Measurements from ENCODE around the gene LINC01488. TPM values are rescaled to one million over a fixed set of nuclear protein-coding genes. Genes with fewer than 3 reads are reported as not detected.

The LINC01488 gene
- total RNA-seq, 2 donors from 2014 or later: not detected

DNA sequence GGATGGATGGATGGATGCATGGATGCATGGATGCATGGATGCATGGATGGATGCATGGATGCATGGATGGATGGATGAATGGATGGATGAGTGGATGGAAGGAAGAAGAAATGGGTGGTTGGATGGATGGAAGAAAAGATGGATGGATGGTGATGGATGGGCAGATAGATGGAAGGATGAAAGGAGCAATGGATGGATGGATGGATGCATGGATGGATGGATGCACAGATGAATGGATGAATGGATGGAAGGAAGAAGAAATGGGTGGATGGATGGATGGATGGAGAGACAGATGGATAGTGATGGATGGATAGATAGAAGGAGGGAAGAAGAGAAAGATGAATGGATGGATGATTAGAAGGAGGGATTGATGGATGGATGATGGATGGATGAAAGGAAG lies 30.2 kb upstream of the LINC01488 start:
- peaks cover 12 to 21% of the 10 kb centered on the region in 2 donors for H3K4me1 ChIP-seq (ENCODE audit: control insufficient read depth in 1 of 2, low read depth in 2 of 2)
- TF ChIP-seq CTCF (IDR thresholded peaks at IDR 0.05): no peak
- ATAC-seq (ENCODE audit: insufficient number of reproducible peaks, low FRiP score, low read depth): no peak
- no peaks in the 10 kb centered on the region for H3K36me3 ChIP-seq
- no peaks in the 10 kb centered on the region for H3K9me3 ChIP-seq
- H3K27ac ChIP-seq: no peak overlapping the region
- H3K27me3 ChIP-seq (replicated peaks; ENCODE audit: insufficient read depth): no peaks in the 10 kb centered on the region
- DNase-seq (ENCODE audit: low spot score): no peak
- no peak overlapping the region for H3K4me3 ChIP-seq

- Histone ChIP-seq H3K4me3 (no peak overlapping the region), H3K27me3 (replicated peaks; ENCODE audit: insufficient read depth) (no peaks in the 10 kb centered on the region), H3K4me1 (ENCODE audit: control insufficient read depth in 1 of 2, low read depth in 2 of 2) (peaks cover 12 to 21% of the 10 kb centered on the region in 2 donors), H3K27ac (no peak overlapping the region), H3K36me3 (no peaks in the 10 kb centered on the region), H3K9me3 (no peaks in the 10 kb centered on the region)
- TF ChIP-seq CTCF (IDR thresholded peaks at IDR 0.05): no peak
- ATAC-seq (ENCODE audit: insufficient number of reproducible peaks, low FRiP score, low read depth) (no peak), DNase-seq (ENCODE audit: low spot score) (no peak)
Observed at GRCh38 chr11:69452206-69452987, 29.1 kb upstream of the LINC01488 start.

DNA sequence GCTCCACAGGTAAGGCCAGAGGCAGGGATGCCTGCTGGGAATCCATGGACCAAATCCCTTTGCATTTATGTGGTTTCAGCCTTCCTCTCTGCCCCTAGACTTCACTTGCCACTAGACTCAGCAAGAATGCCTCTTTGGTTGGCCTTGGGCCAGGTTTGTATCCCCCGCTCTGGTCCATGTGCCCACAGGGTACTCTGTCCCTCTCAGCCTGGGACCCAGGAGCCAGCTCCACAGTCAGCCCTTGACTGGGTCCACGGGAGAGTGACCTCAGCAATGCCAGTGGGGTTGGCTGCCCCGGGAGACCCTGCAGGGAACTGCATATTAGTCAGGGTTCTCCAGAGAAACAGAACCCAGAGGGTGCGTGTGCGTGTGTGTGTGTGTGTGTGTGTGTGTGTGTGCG lies 28.3 kb upstream of the LINC01488 start:
- Histone ChIP-seq H3K27me3 (replicated peaks; ENCODE audit: insufficient read depth) (no peaks in the 10 kb centered on the region), H3K4me3 (no peak overlapping the region), H3K4me1 (ENCODE audit: control insufficient read depth in 1 of 2, low read depth in 2 of 2) (peaks cover 12 to 21% of the 10 kb centered on the region in 2 donors), H3K9me3 (no peaks in the 10 kb centered on the region), H3K36me3 (no peaks in the 10 kb centered on the region), H3K27ac (no peak overlapping the region)
- TF ChIP-seq CTCF (IDR thresholded peaks at IDR 0.05): no peak
- ATAC-seq (ENCODE audit: insufficient number of reproducible peaks, low FRiP score, low read depth) (no peak), DNase-seq (ENCODE audit: low spot score) (no peak)

DNA sequence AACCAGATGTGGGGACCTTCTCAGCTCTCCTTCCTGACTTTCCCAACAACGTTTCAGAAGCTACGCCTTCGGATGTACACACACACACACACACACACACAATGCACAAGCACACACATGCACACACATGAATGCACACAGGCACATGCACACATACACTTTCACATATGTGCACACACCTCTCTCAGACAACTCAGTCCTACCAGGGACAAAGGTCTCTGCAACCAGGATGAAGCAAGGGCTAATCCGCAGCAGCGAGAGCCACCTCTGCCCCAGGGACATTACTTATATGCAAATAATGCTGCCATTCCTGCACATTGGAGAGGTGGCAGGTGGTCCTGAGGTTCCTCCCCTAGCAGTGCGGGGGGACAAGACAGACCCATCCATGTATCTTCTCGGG lies 27.4 kb upstream of the LINC01488 start:
- Histone ChIP-seq H3K27ac (no peak overlapping the region), H3K4me3 (no peak overlapping the region), H3K27me3 (replicated peaks; ENCODE audit: insufficient read depth) (no peaks in the 10 kb centered on the region), H3K4me1 (ENCODE audit: control insufficient read depth in 1 of 2, low read depth in 2 of 2) (peaks cover 12 to 16% of the 10 kb centered on the region in 2 donors), H3K36me3 (no peaks in the 10 kb centered on the region), H3K9me3 (no peaks in the 10 kb centered on the region)
- TF ChIP-seq CTCF (IDR thresholded peaks at IDR 0.05): no peak
- ATAC-seq (ENCODE audit: insufficient number of reproducible peaks, low FRiP score, low read depth): no peak
- no peak for DNase-seq (ENCODE audit: low spot score)

DNA sequence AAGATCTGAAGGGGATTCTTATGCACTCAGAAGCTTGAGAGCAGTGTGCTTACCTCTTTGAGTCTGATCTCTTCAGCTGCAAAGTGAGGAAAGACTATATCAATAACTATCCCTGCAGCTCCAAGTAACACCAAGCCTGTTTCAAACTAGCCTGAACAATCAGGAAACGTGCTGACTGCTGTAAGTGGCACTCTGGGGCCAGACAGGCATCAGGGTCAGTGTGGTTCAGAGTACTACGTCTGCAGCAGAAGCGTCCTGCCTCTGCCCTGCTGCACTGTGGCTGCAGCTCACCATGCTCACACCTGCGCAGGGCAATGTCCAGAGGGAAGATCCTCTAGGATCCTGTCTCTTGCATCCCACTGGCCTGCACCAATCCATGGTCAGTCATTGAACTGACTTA lies 25.5 kb upstream of the LINC01488 start:
- H3K9me3 ChIP-seq: peaks cover 4% of the 10 kb centered on the region
- H3K36me3 ChIP-seq: no peaks in the 10 kb centered on the region
- DNase-seq (ENCODE audit: low spot score): no peak
- no peak for ATAC-seq (ENCODE audit: insufficient number of reproducible peaks, low FRiP score, low read depth)
- no peak for TF ChIP-seq CTCF (IDR thresholded peaks at IDR 0.05)
- no peak overlapping the region for H3K27ac ChIP-seq
- no peak overlapping the region for H3K4me3 ChIP-seq
- H3K27me3 ChIP-seq (replicated peaks; ENCODE audit: insufficient read depth): no peaks in the 10 kb centered on the region
- no peaks in the 10 kb centered on the region for H3K4me1 ChIP-seq (ENCODE audit: control insufficient read depth in 1 of 2, low read depth in 2 of 2)
